Endothelial cell of umbilical vein (primary cell): Measurements from ENCODE around the gene TMEM33. TPM values are rescaled to one million over a fixed set of nuclear protein-coding genes. Genes with fewer than 3 reads are reported as not detected.

Experiments
- BruUV-seq: library from RNA; stranded (reverse); fragments of 400-500 nt; replicated peaks from 2 replicates; lab custom pipeline; 2021; lab: Mats Ljungman, UMichigan
- CTCF ChIA-PET: fragments of 300-600, 350-600 bp; sonication (Branson Sonifier 250); formaldehyde crosslinking; loops from one replicate; lab custom pipeline; 2021; ENCODE audit warnings: antibody characterized with exemption, inconsistent platforms; lab: Charles Lee
- POLR2A ChIA-PET: fragments of 300-600, 350-600 bp; sonication (Branson Sonifier 250); formaldehyde crosslinking; loops from one replicate; lab custom pipeline; 2021; ENCODE audit warnings: antibody characterized with exemption, inconsistent platforms; lab: Charles Lee
- DNase-seq: peaks from one replicate; pipeline ENCODE4 v3.0.0-alpha.2; 2011; ENCODE audit warnings: low read depth, low spot score
- FAIRE-seq: peaks from 2 replicates; lab custom pipeline; 2011; peaks lifted over from hg19 to GRCh38; lab: Jason Lieb, UNC
- H2AFZ ChIP-seq: 2 replicates; pipeline ENCODE4 v1.6.0; 2012; ENCODE audit warnings: low read depth, low read length, control low read depth, inconsistent platforms
- H3K27ac ChIP-seq: 2 replicates; pipeline ENCODE4 v1.5.1; 2011; ENCODE audit warnings: low read depth, mild to moderate bottlenecking, control low read depth, low read length, moderate library complexity; ENCODE audit not compliant: insufficient read depth
- H3K27me3 ChIP-seq, 2 experiments: 2 replicates each; pipeline versions ENCODE4 v1.6.0 to v1.6.1; 2011; ENCODE audit warnings: low read length in 2 of 2, mixed read lengths in 1 of 2; ENCODE audit not compliant: control insufficient read depth in 2 of 2, insufficient read depth in 2 of 2
- H3K36me3 ChIP-seq, 2 experiments: 2 replicates in 1 of 2; 3 replicates in 1 of 2; pipeline ENCODE4 v1.5.1; 2011; ENCODE audit warnings: low read length in 2 of 2, mild to moderate bottlenecking in 1 of 2, moderate library complexity in 1 of 2; ENCODE audit not compliant: control insufficient read depth in 2 of 2, insufficient read depth in 2 of 2; ENCODE audit errors: extremely low read depth in 1 of 2
- H3K4me1 ChIP-seq: 3 replicates; pipeline ENCODE4 v1.5.1; 2011; ENCODE audit warnings: mild to moderate bottlenecking, low read length; ENCODE audit not compliant: control insufficient read depth, insufficient read depth; ENCODE audit errors: extremely low read depth
- H3K4me2 ChIP-seq: 2 replicates; pipeline ENCODE4 v1.6.1; 2011; ENCODE audit warnings: low read length, control low read depth, mixed read lengths; ENCODE audit not compliant: insufficient read depth
- H3K4me3 ChIP-seq, 3 experiments: fragments of 200-600 bp in 1 of 3; sonication (generic), shearing (Covaris generic) in 1 of 3; replicated peaks in 1 of 3; 2 replicates each; pipeline ENCODE4 v1.5.1; 2011 to 2016; ENCODE audit warnings: control low read depth in 3 of 3, low read length in 3 of 3, mild to moderate bottlenecking in 2 of 3, inconsistent platforms in 1 of 3, low read depth in 1 of 3, moderate library complexity in 1 of 3; ENCODE audit not compliant: insufficient read depth in 1 of 3
- H3K79me2 ChIP-seq: 2 replicates; pipeline ENCODE4 v1.6.0; 2012; ENCODE audit warnings: low read length, inconsistent platforms; ENCODE audit not compliant: control insufficient read depth, insufficient read depth
- H3K9ac ChIP-seq: replicated peaks from 2 replicates; pipeline ENCODE3; 2011; ENCODE audit warnings: low read length, control low read depth; ENCODE audit not compliant: insufficient read depth; ENCODE audit errors: extremely low read depth
- H3K9me1 ChIP-seq: replicated peaks from 3 replicates; pipeline ENCODE4 v1.6.0; 2011; ENCODE audit warnings: mild to moderate bottlenecking, low read length; ENCODE audit not compliant: control insufficient read depth, insufficient read depth; ENCODE audit errors: extremely low read depth
- H3K9me3 ChIP-seq: replicated peaks from 2 replicates; pipeline ENCODE4 v1.5.1; 2012; ENCODE audit warnings: low read length, inconsistent platforms; ENCODE audit not compliant: control insufficient read depth, insufficient read depth
- H4K20me1 ChIP-seq: replicated peaks from 2 replicates; pipeline ENCODE3; 2011; ENCODE audit warnings: mild to moderate bottlenecking, low read length; ENCODE audit not compliant: control insufficient read depth, insufficient read depth; ENCODE audit errors: extremely low read depth
- EZH2 ChIP-seq: IDR thresholded peaks from 2 replicates; pipeline ENCODE4 v1.6.1; 2012; ENCODE audit warnings: borderline replicate concordance, low read depth, mild to moderate bottlenecking, moderate library complexity, low read length, inconsistent platforms; ENCODE audit not compliant: severe bottlenecking
- FOS ChIP-seq: IDR thresholded peaks from 2 replicates; pipeline ENCODE4 v1.6.1; 2011; ENCODE audit warnings: mild to moderate bottlenecking, low read length, moderate library complexity, borderline replicate concordance; ENCODE audit not compliant: insufficient read depth
- GATA2 ChIP-seq: IDR thresholded peaks from 2 replicates; pipeline ENCODE4 v1.7.0; 2011; ENCODE audit warnings: low read depth, mild to moderate bottlenecking, moderate library complexity, mixed read lengths, low read length; ENCODE audit not compliant: insufficient read length, insufficient read depth
- JUN ChIP-seq: IDR thresholded peaks from 2 replicates; pipeline ENCODE4 v1.6.1; 2011; ENCODE audit warnings: borderline replicate concordance, low read depth; ENCODE audit not compliant: insufficient read length, insufficient read depth
- MYC ChIP-seq: IDR thresholded peaks from one replicate; pipeline ENCODE4 v1.6.1; 2011; ENCODE audit warnings: mild to moderate bottlenecking, low read depth, low read length
- POLR2A ChIP-seq: IDR thresholded peaks from 2 replicates; pipeline ENCODE4 v1.6.1; 2012; ENCODE audit warnings: low read depth, mild to moderate bottlenecking, control low read depth, low read length
- POLR2AphosphoS5 ChIP-seq: IDR thresholded peaks from 2 replicates; pipeline ENCODE4 v1.6.1; 2012; ENCODE audit warnings: low read depth, mild to moderate bottlenecking, control low read depth, low read length, moderate library complexity; ENCODE audit not compliant: insufficient read depth
- dilution Hi-C: fragments of 300-500 bp; cut with MboI; formaldehyde crosslinking; loops from one replicate; pipeline ENCODE4 v1.15.0; 2019; ENCODE audit warnings: low sequenced_read_pairs; ENCODE audit not compliant: extremely low pct_ligation_motif_present
- intact Hi-C: fragments of 100-400 bp; cut with micrococcal nuclease; formaldehyde crosslinking; loops from one replicate; pipeline ENCODE4 v1.10.0; 2022
- polyA plus RNA-seq, 4 experiments: library from polyadenylated mRNA; depleted of rRNA in 3 of 4; stranded (reverse) in 3 of 4; unstranded in 1 of 4; fragments of >200 nt; gene quantifications; 2 replicates each; pipeline versions ENCODE4 v1.2.1 to v1.2.3, GENCODE V29; 2011 to 2012; ENCODE audit warnings: missing spikeins in 1 of 4
- total RNA-seq: library from RNA; stranded (reverse); gene quantifications from 2 replicates; pipeline ENCODE4 v1.2.3, GENCODE V29; 2021
- TF ChIP-seq, protein P1 (sequence below): IDR thresholded peaks from 2 replicates; pipeline ENCODE4 v1.6.1; 2011; ENCODE audit not compliant: insufficient read depth, insufficient read length

The TMEM33 gene
- total and polyA plus RNA-seq, 2 donors (not counting 3 experiments of a cell fraction or from before 2014, with no cell fraction given), result 52.9 to 60.1 TPM

DNA sequence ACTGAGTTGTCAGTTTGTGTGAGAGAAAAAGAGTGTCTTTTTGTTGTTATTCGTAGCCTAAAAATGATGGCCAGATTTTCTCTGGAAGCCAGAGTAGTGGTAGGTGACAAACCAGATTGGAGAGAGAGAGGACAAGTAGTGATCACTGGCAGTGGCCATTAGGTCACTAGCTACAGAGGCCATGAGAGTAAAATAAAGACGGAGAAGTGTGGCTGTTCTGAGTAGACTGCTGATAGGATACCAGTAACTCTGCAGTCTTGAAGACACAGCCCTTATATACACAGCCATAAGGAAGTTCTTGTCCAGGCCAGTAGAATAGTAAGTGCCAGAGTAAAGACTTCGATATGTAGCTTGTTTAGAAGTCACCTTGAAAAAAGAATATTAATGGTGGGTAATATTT is 62.8 kb downstream of the TMEM33 start:
- POLR2A ChIA-PET, result no interaction called here

DNA sequence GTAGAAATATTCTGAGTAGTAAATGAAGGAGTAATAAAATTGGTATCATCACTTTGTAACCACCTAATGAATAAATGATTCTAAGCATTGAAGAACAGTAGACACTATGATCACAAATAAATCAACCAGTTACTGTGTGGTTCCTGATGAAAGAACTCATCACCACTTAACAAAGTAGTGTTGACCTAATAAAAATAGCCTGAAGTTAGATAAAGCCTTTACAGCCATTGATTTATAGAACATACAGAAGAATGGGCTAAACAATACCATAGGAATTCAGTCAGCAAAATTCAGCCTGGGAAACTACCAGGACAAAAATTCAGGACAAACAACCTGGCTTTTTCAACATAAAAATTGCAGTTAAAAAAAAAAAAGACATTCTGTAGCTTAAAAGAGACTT is 64.1 kb downstream of the TMEM33 start:
- Histone ChIP-seq H3K27me3 (no peaks in the 10 kb centered on the region), H3K4me2 (no peak overlapping the region), H2AFZ (no peak overlapping the region), H3K4me1 (no peaks in the 10 kb centered on the region), H3K79me2 (peaks cover 18% of the 10 kb centered on the region), H3K9me3 (no peaks in the 10 kb centered on the region), H3K36me3 (no peaks in the 10 kb centered on the region), H3K27ac (no peak overlapping the region), H3K9ac (no peak overlapping the region), H3K9me1 (no peaks in the 10 kb centered on the region), H4K20me1 (no peaks in the 10 kb centered on the region), H3K4me3 (no peak overlapping the region)
- TF ChIP-seq, protein P1, sequence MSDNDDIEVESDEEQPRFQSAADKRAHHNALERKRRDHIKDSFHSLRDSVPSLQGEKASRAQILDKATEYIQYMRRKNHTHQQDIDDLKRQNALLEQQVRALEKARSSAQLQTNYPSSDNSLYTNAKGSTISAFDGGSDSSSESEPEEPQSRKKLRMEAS, result no peak
- TF ChIP-seq GATA2 (no peak), POLR2AphosphoS5 (no peak), EZH2 (no peak), FOS (no peak), POLR2A (no peak), JUN (no peak), MYC (no peak)
- intact Hi-C loops, result no loop called here
- no TSS peak for BruUV-seq
- POLR2A ChIA-PET, result no interaction called here
- dilution Hi-C loops, result no loop called here
- FAIRE-seq (no peak), DNase-seq (no peak)
- CTCF ChIA-PET, result no interaction called here

More for the DNA sequence above, 62.8 kb downstream of the TMEM33 start:
- dilution Hi-C loops (no loop called here), intact Hi-C loops (no loop called here)
- H3K9me3 ChIP-seq, result no peaks in the 10 kb centered on the region
- H3K27me3 ChIP-seq, result no peaks in the 10 kb centered on the region
- H3K9me1 ChIP-seq, result no peaks in the 10 kb centered on the region
- H2AFZ ChIP-seq, result no peak overlapping the region
- H3K4me1 ChIP-seq, result no peaks in the 10 kb centered on the region
- H3K27ac ChIP-seq, result no peak overlapping the region
- no peak overlapping the region for H3K4me2 ChIP-seq
- H3K4me3 ChIP-seq, result no peak overlapping the region
- no peaks in the 10 kb centered on the region for H3K36me3 ChIP-seq
- H4K20me1 ChIP-seq, result no peaks in the 10 kb centered on the region
- H3K9ac ChIP-seq, result no peak overlapping the region
- TF ChIP-seq MYC (no peak), EZH2 (no peak), POLR2AphosphoS5 (no peak)
- DNase-seq (no peak), FAIRE-seq (no peak)
- CTCF ChIA-PET, result no interaction called here
- no TSS peak for BruUV-seq
- H3K79me2 ChIP-seq, result peaks cover 15% of the 10 kb centered on the region
